Hepatocyte (in vitro differentiated cells): ENCODE results near the gene SRR.

Source experiments
- CTCF ChIP-seq: fragments of 200-600 bp; sonication (generic); IDR thresholded peaks from 2 replicates; pipeline ENCODE4 v1.5.1; 2016; ENCODE audit warnings: antibody characterized with exemption, mild to moderate bottlenecking; ENCODE audit not compliant: poor library complexity
- EZH2 ChIP-seq: fragments of 200-600 bp; sonication (generic); IDR thresholded peaks from 2 replicates; pipeline ENCODE4 v1.6.1; 2016; ENCODE audit warnings: antibody characterized with exemption, mild to moderate bottlenecking, borderline replicate concordance
- EZH2phosphoT487 ChIP-seq: fragments of 200-600 bp; sonication (generic); IDR thresholded peaks from one replicate; pipeline ENCODE4 v1.6.1; 2018; ENCODE audit warnings: antibody characterized with exemption, mild to moderate bottlenecking, low read depth, moderate library complexity; ENCODE audit not compliant: unreplicated experiment, severe bottlenecking

DNA sequence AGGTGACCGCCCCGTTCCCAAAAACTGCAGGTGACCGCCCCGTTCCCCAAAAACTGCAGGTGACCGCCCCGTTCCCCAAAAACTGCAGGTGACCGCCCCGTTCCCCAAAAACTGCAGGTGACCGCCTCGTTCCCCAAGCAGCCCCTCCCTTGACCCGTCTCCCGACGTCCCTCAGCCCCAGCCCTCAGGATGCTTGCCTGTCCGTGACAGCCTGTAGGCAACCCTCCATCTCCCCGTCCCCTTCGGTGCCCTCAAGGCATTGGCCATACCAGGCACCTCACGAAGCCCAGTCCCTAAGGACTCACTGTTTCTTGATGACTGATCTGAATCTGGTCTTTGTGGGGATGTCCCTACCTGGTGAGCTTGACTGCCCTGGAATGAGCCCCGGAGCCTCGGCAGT is 58.7 kb downstream of the SRR start:
- TF ChIP-seq CTCF (no peak), EZH2phosphoT487 (no peak), EZH2 (no peak)
